ENCODE measurements around the gene OR5H14.
"Not testable (repeated sequence)": the region's sequence is repeated elsewhere in the genome, so short reads cannot be mapped to it uniquely, and the experiment has no call there.

OR5H14 gene

DNA sequence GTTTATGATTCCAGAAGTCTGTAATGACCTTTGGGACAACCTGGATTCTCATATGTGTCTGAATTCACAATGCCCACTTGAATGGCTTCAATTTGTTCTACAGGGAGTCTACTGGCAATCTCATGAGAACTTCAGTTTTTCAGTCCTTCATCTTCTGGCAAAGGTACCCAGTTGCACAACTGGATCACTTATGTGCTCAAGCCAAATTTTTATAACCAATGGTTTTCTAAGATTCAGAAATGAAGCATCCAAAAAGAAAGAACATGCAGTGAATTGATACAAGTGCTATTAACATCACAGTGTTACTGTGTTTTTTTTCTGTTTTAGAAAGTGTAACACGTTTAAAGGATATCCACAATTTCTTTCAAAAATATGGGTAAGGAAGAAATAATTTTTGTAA is at the start of gene OR5H14:
Gene OR5H14, plus strand, starts transcription at position 301 of the 400 bp plus-strand sequence. CDS start 1,907 bp downstream, outside the sequence.
- no peak for DNase-seq

DNA sequence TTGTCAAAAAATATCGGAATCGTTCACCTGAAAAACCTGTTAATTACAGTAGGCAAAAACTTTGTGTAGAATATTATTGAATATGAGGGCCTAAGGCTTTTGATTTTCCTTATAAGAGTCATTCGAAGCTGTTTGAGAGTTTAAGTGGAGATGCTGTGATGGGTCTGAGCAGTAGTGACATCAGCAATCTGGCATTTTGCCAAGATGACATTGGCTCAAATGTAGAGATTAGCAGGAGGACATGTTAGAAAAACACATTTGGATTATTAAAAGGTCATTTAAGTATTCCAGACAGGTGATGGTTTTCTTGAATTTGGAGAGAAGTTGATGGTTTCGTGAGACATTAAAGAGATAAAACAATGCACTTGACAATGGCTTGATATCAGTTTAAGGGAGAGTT is 47.4 kb upstream of the OR5H14 start:
- DNase-seq = no peak

DNA sequence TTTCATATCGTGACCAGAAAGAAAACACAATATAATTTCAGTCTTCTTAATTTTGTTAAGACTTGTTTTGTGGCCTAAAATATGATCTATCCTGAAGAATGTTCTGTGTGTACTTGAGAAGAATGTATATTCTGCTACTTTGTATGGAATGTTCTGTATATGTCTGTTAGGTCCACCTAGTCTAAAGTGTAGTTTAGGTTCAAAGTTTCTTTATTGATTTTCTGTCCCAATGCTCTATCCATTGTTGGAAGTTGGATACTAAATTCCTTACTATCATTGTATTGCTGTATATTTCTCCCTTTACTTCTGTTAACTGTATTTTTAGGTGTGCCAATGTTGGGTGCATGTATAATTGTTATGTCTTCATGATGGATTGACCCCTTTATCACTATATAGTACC is 39.1 kb upstream of the OR5H14 start:
- DNase-seq = no peak

DNA sequence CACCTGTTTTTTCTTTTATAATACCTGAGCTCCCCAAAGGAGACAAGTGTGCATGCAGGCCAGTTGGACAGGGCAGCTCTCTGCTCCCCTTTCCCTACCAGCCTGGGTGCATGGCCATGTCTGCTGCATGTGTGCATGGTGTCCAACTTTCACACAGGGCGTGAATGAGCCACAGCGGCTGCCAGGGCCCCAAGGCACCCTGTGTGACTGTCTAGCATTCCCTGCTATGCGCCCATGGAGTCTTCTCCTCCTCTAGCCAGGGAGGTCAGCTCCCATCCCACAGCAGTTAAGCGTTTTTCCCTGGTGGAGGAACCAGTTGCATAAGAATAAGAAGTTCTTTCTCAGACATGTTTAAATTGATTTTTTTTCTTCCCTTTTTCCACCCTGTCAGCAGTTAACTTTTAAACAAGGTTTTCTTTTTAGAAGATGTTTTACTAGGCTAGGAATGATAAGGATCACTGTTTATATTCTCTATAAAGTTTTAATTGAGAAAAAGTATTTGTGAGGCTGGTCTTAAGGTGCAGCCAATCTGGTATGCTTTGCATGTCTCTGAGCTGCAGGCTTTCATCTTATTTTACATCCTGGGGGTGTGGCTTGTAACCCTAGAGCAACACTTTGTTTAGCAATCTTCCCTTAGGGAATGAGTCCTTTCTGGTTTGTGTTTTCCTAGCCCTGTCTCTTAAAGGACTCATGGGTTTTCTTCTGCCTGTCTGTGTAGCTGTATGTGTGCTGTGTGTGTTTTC is 37.3 kb upstream of the OR5H14 start:
- no peak for DNase-seq

DNA sequence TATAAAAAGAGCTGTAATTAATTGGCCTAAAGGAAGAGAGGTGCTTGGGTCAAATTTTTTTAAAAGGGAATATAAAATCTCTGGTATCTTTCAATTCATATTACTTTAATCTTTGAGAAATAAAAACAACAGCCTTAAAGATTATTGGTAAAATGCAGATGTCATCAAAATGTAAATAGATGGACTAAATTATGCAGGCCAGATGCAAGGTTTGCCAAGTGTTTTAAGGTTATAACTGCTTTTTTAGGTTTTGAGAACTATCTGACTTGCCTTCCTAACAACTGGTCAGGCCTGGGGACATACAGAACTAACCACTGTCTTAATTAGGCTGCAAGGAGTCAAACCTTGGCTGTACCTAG is 36.8 kb upstream of the OR5H14 start:
- DNase-seq = no peak

DNA sequence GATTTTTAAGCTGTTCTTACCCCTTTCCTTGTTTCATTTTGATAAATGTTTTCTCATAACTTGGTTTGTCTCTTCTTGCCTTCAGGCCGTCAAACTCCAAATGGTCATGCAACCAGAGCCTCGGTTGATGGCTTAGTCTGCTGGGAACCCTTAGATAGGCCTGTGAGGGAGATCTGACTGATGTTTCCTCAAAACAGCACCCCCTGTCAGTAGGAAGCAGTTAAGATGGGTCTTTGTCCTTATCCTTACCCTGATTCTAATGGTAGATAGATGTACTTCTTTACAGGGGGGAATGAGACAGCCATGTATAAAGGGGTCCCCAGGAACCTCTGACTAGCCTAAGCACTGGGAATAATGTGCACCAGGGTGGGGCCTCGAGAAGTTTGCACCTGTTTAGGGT is 33.0 kb upstream of the OR5H14 start:
- no peak for DNase-seq

DNA sequence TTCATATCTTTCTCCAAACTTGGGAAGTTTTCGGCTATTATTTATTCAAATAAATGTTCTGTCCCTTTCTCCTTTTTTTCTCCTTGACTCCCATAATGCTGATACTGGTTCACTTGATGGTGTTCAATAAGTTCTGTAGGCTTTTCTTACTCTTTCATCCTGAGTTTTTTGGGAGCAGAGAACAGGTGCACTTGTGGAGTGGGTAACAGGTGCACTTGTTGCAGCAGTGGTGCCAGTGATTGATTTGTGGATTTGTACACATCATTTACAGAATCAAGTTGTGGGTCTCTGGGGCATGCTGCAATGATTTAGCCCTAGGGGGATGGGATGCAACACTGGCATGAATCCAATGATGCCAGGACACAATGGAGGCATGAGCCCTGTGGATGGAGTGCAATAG is 31.6 kb upstream of the OR5H14 start:
- DNase-seq = no peak

DNA sequence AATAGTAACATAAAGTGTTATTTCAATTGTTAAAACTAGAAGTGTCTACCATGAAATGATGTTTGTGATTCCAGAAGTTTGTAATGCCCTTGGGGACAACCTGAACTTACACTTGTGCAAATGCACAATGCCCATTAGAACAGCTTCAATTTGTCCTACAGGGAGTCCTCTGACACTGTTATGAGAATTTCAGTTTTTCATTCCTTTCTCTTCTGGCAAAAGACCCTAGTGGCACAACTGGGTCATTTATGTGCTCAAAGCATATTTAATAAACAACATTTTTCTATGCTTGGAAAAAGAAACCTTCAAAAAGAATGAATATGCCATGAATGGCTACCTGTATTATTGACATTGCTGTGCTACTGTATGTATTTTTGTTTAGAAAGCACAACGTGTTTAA is 16.9 kb upstream of the OR5H14 start, which contains the start of gene OR5H1:
Gene OR5H1, plus strand, starts transcription at position 301 of the 400 bp plus-strand sequence. CDS start 1,977 bp downstream, outside the sequence.
- DNase-seq = no peak

DNA sequence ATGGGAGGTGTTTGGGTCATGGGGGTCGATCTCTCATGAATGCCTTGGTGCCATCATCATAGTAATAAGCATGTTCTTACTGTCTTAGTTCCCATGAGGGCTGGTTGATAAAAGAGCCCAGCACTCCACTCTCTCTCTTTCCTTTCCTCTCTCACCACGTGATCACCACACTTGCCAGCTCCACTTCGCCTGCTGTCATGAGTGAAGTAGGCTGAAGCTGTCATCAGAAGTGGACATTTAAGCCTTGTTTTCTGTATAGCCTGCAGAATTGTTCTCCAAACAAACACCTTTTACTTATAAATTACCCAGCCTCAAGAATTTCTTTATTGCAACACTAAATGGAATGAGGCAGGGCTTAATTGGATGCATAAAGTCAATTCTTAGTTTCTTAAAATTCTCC is 10.6 kb upstream of the OR5H14 start:
- DNase-seq = no peak

DNA sequence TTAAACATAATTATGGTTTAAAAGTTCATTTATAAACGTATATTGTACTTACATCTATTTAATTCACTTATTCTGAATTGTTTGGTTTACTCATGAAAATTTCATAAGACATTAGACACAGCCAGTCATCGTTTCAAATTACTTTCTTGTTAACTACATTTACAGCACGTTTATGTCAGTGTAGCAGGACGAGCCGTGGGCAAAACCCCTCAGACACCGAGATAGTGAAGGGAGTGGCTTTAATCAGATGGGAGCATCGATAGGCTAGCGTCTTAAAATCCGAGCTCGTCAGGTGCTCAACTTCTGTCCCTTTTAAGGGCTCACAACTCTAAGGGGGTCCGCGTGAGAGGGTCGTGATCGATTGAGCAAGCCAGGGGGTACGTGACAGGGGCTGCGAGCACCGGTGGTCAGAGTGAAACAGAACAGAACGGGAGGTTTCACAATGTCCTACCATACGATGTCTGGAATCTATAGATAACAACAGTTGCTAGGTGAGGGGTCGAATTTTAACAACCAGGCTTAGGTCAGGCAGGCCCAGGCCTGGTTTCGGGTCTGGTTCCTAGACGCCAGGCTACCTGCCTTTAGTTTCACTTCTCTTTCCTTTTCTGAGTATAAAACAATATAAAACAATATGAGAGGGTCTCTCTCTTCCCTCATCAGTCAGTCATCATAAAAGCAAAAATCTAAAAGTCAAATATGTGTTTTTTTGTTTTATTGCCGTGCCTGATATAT is 9.3 kb upstream of the OR5H14 start:
- not testable (repeated sequence) for DNase-seq

DNA sequence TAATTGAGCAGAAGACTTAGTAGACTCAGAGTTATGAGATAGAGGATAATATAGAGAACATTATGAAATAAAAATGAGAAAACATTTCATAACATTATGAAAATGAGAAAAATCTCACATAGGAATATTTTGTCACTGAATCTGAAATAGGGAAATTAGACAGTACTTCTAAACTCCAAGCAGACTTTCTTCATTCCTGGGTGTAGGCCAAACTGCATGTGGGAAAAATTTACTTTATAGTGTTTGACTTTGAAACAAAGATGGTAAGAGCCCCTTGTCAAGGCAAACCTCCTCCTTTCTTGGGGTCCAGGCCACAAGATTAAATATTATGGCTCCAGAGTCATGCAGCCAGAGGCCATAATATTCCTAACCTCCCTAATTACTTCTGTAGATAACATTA is 6.7 kb upstream of the OR5H14 start:
- no peak for DNase-seq

DNA sequence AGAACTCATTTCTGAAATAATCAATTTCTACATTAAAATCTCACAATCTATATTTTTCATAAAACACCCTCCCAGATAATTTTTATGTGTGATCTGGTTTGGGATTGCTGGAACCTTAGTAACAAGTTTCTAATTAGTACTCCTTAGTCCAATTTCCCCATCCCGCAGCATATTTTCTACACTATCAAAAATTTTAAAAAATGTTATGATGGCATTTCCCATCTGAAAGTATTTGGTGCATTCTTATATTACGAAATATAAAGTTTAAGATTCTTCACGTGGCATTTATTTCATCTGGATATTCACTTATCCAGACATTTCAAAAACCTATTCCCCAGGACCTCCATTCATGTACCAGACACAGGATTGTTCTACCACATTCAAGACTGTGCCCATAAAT is 1.5 kb downstream of the OR5H14 start:
- DNase-seq = no peak

DNA sequence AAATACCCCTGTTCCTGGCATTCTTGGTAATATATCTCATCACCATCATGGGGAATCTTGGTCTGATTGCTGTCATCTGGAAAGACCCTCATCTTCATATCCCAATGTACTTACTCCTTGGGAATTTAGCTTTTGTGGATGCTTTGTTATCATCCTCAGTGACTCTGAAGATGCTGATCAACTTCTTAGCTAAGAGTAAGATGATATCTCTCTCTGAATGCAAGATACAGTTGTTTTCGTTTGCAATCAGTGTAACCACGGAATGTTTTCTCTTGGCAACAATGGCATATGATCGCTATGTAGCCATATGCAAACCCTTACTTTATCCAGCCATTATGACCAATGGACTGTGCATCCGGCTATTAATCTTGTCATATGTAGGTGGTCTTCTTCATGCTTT is 2.2 kb downstream of the OR5H14 start:
- not testable (repeated sequence) for DNase-seq

DNA sequence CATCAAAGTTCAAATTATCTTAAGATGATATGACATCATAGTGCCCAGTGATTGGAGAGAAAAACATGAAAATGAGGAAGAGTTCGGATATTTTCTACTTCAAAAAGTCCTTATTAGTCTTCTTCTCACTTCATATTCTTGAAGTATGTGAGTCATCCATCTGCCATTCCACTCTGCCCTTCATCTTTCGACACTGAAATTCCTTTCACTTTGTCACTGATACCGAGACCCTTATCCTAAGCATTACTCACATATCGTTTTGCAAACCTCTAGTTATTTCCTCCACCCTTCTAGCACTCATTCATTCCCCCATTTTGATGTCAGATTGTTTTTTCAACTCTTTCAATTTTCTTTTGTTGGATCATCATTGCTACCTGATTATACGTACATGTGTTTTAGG is 4.0 kb downstream of the OR5H14 start:
- no peak for DNase-seq

DNA sequence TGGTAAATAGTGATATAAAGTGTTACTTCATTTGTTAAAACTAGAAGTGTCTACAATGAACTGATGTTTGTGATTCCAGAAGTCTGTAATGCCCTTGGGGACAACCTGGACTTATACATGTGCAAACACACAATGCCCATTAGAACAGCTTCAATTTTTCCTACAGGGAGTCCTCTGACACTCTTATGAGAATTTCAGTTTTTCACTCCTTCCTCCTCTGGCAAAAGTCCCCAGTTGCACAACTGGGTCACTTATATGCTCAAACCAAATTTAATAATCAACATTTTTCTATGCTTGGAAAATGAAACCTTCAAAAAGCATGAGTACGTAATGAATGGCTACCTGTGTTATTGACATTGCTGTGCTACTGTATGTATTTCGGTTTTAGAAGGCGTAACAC is 19.1 kb downstream of the OR5H14 start, which contains the start of gene OR5H15:
Gene OR5H15, plus strand, starts transcription at position 301 of the 400 bp plus-strand sequence. CDS start 2,004 bp downstream, outside the sequence.
- DNase-seq = no peak

DNA sequence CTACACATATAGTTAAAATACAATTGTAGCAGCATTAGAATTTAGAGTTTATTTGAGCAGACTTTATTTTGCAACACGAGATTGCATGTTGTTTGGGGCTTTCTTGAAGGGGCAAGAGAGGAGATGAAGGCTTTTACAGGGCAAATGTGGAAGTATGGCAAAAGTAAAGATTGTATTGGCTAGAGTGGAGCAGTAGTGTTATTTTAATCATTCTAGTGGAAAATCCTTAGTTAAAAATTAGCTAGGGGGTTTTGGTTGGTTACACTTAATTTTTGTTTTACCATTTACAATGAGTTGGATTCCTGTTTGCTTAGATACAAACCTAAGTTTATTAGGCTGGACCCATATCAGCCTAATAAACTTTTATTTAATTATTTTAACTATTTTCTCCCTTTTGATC is 23.8 kb downstream of the OR5H14 start:
- no peak for DNase-seq

DNA sequence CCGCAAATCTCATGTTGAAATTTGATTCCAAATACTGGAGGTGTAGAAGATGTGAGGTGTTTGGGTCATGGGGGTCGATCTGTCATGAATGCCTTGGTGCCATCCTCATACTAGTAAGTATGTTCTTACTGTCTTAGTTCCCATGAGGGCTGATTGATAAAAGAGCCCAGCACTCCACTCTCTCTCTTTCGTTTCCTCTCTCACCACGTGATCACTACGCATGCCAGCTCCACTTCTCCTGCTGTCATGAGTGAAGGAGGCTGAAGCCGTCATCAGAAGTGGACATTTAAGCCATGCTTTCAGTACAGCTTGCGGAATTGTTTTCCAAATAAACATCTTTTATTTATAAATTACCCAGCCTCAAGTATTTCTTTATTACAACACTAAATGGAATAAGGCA is 25.3 kb downstream of the OR5H14 start:
- no peak for DNase-seq

DNA sequence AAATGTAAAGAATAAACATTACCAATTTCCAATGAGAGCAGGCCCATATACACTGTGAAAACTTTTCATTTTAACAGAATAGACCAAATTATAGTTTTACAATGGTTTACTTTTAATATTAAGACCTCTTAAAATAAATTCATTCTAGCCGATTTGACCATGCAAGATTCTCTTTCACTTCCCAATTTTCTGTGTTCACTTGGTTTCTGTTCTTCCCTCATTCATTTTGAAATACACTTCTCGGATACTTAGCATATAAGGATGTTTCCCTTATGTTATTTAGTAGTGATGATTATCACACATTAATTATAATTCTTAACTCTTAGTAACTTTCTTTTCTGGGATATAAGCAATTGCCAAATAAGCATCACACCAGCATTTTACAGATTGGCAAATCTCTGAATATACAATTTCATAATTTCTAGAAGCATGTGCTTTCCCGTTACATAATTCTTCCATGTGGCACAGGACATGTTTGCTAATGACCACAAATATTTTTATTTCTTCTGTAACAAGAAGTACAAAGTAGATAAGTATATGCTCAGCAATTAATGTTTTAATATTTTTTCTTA is 33.1 kb downstream of the OR5H14 start:
- DNase-seq = no peak

DNA sequence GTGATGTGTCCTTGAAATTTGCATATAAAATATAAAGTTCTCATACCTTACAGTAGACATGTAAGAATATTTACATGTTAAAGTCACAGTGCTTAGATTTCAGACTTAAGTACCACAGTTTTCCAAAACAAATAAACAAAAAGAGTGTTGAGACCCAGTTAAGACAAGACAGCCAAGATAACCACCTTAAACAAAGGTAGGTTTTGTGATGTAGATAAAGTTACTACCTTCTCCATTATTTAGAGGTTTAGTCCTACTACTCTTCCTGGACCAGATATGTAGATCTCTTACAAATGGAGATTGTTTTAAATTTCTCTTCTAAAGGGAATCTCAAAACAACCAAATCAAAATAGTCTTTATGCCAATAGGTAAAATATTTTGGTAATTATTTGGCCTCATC is 34.9 kb downstream of the OR5H14 start:
- no peak for DNase-seq

DNA sequence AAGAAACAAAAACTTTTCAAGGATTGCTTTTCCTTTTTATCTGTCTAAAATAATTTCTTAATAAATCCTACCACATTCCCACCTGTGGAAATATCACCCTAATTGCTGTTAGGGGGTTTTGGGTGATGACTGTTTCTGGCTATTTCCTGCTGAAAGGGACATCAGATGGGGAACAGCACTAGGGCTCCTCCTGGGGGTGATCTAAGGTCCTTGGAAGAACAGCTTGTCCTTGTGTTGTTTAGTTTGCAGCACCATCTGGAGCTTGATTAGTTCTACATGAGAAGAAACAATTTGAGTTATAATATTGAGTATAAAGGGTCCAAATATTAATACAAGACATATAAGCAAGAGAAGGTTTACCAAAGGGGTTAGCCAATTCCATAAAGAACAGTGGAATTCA is 37.9 kb downstream of the OR5H14 start:
- no peak for DNase-seq

DNA sequence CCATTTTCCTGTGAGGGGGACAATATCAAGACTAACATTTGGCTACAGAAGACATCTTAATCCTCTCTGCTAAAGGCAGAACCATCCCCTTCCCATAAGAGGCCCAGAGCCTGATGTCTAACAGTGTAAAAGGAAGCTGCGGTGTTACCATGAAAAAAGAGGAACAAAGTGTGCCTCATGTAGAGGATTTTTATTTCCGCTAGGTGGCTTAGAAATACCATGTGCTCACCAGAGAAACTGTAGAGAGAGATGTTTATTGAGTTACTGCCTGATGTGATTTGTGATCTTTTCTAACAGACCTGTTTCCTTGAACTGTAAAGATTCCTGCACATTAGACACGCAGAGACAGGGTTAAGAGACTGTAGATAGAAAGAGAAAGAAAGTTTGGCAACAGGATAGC is 41.3 kb downstream of the OR5H14 start:
- no peak for DNase-seq

DNA sequence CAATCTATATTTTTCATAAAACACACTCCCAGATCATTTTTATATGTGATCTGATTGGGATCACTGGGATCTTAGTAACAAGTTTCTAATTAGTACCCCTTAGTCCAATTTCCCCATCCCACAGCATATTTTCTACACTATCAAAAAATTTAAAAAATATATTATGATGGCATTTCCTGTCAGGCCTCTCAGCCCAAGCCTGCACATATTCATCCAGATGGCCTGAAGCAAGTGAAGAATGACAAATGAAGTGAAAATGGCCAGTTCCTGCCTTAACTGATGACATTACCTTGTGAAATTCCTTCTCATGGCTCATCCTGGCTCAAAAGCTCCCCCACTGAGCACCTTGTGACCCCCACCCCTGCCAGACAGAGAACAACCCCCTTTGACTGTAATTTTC is 43.6 kb downstream of the OR5H14 start:
- DNase-seq = not testable (repeated sequence)

DNA sequence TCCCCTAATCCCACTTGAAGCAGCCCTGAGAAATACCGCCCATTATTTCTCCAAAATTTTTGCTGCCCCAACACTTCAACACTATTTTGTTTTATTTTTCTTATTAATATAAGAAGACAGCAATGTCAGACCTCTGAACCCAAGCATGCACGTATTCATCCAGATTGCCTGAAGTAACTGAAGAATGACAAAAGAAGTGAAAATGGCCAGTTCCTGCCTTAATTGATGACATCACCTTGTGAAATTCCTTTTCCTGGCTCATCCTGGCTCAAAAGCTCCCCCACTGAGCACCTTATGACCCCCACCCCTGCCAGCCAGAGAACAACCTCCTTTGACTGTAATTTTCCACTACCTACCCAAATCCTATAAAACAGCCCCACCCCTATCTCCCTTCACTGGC is 49.0 kb downstream of the OR5H14 start:
- not testable (repeated sequence) for DNase-seq

DNA sequence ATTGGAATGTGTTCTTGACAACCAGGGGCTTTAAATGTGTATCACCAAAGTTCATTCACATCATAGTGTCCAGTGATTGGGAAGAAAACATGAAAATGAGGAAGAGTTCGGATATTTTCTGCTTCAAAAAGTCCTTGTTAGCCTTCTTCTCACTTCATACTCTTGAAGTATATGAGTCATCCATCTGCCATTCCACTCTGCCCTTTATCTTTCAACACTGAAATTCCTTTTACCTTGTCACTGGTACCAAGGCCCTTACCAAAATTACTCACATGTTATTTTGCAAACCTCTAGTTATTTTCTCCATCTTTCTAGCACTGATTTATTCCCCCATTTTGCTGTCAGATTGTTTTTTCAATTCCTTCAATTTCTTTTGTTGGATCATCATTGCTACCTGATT is 51.7 kb downstream of the OR5H14 start:
- DNase-seq = no peak

Measured in activated naive CD4-positive, alpha-beta T cell treated with anti-CD3 and anti-CD28 coated beads, Interleukin-2, amount 50 U/mL, for 16 hours (primary cell).